GM11168 (cell line): ENCODE results near the gene ATXN1.

Source experiments
- in situ Hi-C: fragments of 300-500 bp; cut with MboI; formaldehyde crosslinking; loops from one replicate; pipeline ENCODE4 v1.12.0; 2022; ENCODE audit warnings: low sequenced_read_pairs; ENCODE audit not compliant: unreplicated experiment

The ATXN1 gene

GRCh38 chr6:16749516-16750485 lies 11.5 kb downstream of the ATXN1 start:
- in situ Hi-C loops, result loop anchor here (10.0 kb wide), 1 partner anchor 235 kb away; no protein-coding TSS in a partner anchor

- in situ Hi-C loops, result no loop called here
Measured at GRCh38 chr6:16748025-16748319, 13.3 kb downstream of the ATXN1 start.

- in situ Hi-C loops, result no loop called here
Measured at GRCh38 chr6:16747232-16748024, 13.8 kb downstream of the ATXN1 start.

GRCh38 chr6:16746812-16747211 lies 14.4 kb downstream of the ATXN1 start:
- in situ Hi-C loops, result no loop called here

GRCh38 chr6:16746401-16746800 lies 14.9 kb downstream of the ATXN1 start:
- in situ Hi-C loops, result no loop called here

- in situ Hi-C loops, result no loop called here
Measured at GRCh38 chr6:16743664-16744210, 17.5 kb downstream of the ATXN1 start.

- in situ Hi-C loops, result no loop called here
Measured at GRCh38 chr6:16742116-16742515, 19.1 kb downstream of the ATXN1 start.

GRCh38 chr6:16741112-16742016 lies 19.9 kb downstream of the ATXN1 start:
- in situ Hi-C loops, result no loop called here

GRCh38 chr6:16740097-16740496 lies 21.2 kb downstream of the ATXN1 start:
- in situ Hi-C loops, result no loop called here

GRCh38 chr6:16739329-16739801 lies 21.9 kb downstream of the ATXN1 start:
- in situ Hi-C loops, result no loop called here

- in situ Hi-C loops, result no loop called here
Measured at GRCh38 chr6:16737925-16738324, 23.3 kb downstream of the ATXN1 start.

GRCh38 chr6:16736856-16737775 lies 24.1 kb downstream of the ATXN1 start:
- in situ Hi-C loops, result no loop called here

- in situ Hi-C loops, result no loop called here
Measured at GRCh38 chr6:16735014-16735413, 26.2 kb downstream of the ATXN1 start.

- in situ Hi-C loops, result no loop called here
Measured at GRCh38 chr6:16733085-16733484, 28.2 kb downstream of the ATXN1 start.

- in situ Hi-C loops, result no loop called here
Measured at GRCh38 chr6:16731478-16732051, 29.7 kb downstream of the ATXN1 start.

- in situ Hi-C loops, result no loop called here
Measured at GRCh38 chr6:16730738-16731477, 30.4 kb downstream of the ATXN1 start.

- in situ Hi-C loops, result no loop called here
Measured at GRCh38 chr6:16729744-16730143, 31.5 kb downstream of the ATXN1 start.

- in situ Hi-C loops, result no loop called here
Measured at GRCh38 chr6:16729183-16729691, 32.0 kb downstream of the ATXN1 start.
